H1 (cell line): ENCODE measurements around the gene NRSN2. TPM values are rescaled to one million over a fixed set of nuclear protein-coding genes. Genes with fewer than 3 reads are reported as not detected.

Source experiments
- BACH1 ChIP-seq: IDR thresholded peaks from 2 replicates; pipeline ENCODE4 v1.6.1; 2012; ENCODE audit warnings: low read length, improper control_type of control experiment
- CEBPB ChIP-seq: IDR thresholded peaks from 2 replicates; pipeline ENCODE4 v1.6.1; 2012; ENCODE audit warnings: low read depth, low read length
- CHD1 ChIP-seq: IDR thresholded peaks from 2 replicates; pipeline ENCODE4 v1.6.1; 2012; ENCODE audit warnings: low read depth, low read length, improper control_type of control experiment
- NRF1 ChIP-seq: IDR thresholded peaks from 2 replicates; pipeline ENCODE4 v1.6.1; 2011; ENCODE audit warnings: mild to moderate bottlenecking, low read depth, low read length, improper control_type of control experiment
- POLR2A ChIP-seq, 2 experiments: IDR thresholded peaks; 1 replicate in 1 of 2; 2 replicates in 1 of 2; pipeline ENCODE4 v1.6.1; 2011; ENCODE audit warnings: low read depth in 2 of 2, low read length in 2 of 2, mild to moderate bottlenecking in 2 of 2; ENCODE audit errors: control extremely low read depth in 1 of 2
- SAP30 ChIP-seq: fragments of 300-600 bp; sonication (generic); IDR thresholded peaks from 2 replicates; pipeline ENCODE4 v1.7.1; 2012; ENCODE audit warnings: low read length, moderate library complexity, mild to moderate bottlenecking, inconsistent platforms; ENCODE audit not compliant: insufficient read depth, insufficient replicate concordance
- TBP ChIP-seq: IDR thresholded peaks from 2 replicates; pipeline ENCODE4 v1.6.1; 2011; ENCODE audit warnings: low read depth, low read length, improper control_type of control experiment
- TCF12 ChIP-seq: IDR thresholded peaks from 2 replicates; pipeline ENCODE4 v1.6.1; 2011; ENCODE audit warnings: low read depth, mild to moderate bottlenecking, low read length
- YY1 ChIP-seq: IDR thresholded peaks from 2 replicates; pipeline ENCODE4 v1.6.1; 2011; ENCODE audit warnings: low read depth, mild to moderate bottlenecking, low read length
- polyA plus RNA-seq, 7 experiments: library from polyadenylated mRNA; depleted of rRNA in 3 of 7; stranded (reverse) in 5 of 7; unstranded in 2 of 7; fragments of >200 nt in 5 of 7; fragments of 200-250 nt in 2 of 7; gene quantifications; 1 replicate in 5 of 7; 2 replicates in 1 of 7; 4 replicates in 1 of 7; pipeline versions ENCODE4 v1.2.1 to v1.2.3, GENCODE V29; 2011 to 2013; ENCODE audit warnings: missing spikeins in 2 of 7, mixed read lengths in 2 of 7
- total RNA-seq: library from RNA; stranded (reverse); fragmentation: NEBNext Ultra II Directional; extraction: Animal tissue kit (Norgen Biotek cat#: 25700); gene quantifications from 2 replicates; pipeline ENCODE4 v1.2.1, GENCODE V29; 2021
- TF ChIP-seq, protein P1 (sequence below): IDR thresholded peaks from 2 replicates; pipeline ENCODE4 v1.6.1; 2011; ENCODE audit warnings: low read length, improper control_type of control experiment

NRSN2 gene
- total and polyA plus RNA-seq, 2 of the 8 experiments (the other 6 are each of a cell fraction or from before 2014, with no cell fraction given): 19.4 to 33.3 TPM

DNA sequence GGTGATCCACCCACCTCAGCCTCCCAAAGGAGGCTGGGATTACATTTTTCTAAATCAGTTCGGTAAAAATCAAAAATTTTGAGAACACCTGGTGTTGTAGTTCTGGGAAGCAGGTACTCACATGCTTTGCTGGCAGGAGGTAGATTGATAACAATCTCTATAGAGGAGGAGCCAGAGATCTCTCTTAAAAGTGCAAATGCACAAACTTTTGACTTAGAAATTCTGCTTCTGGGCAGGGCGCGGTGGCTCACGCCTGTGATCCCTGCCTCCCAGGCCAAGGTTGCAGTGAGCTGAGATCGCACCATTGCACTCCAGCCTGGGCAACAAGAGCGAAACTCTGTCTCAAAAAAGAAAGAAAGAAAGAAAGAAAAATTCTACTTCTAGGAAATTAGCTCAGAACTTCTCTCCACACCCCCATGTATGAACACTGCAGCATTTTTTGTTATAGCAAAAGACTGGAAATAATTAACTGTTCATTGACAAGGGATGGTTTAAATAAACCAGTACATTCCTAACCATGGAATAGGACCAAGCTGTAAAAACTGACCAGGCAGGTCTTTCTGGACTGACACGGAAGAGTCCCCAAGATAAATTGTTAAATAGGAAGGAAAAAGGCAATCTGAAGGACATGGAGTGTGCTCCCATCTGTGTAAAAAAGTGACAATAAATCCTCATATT lies 19.3 kb downstream of the NRSN2 start (continued):
- TF ChIP-seq, protein P1, sequence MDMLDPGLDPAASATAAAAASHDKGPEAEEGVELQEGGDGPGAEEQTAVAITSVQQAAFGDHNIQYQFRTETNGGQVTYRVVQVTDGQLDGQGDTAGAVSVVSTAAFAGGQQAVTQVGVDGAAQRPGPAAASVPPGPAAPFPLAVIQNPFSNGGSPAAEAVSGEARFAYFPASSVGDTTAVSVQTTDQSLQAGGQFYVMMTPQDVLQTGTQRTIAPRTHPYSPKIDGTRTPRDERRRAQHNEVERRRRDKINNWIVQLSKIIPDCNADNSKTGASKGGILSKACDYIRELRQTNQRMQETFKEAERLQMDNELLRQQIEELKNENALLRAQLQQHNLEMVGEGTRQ: no peak
- TF ChIP-seq SAP30 (no peak), NRF1 (no peak), TBP (no peak), TCF12 (no peak), POLR2A (IDR thresholded peaks at IDR 0.05; ENCODE audit: control extremely low read depth in 1 of 2, low read depth in 2 of 2, low read length in 2 of 2) (no peak), BACH1 (no peak), YY1 (no peak), CHD1 (no peak), CEBPB (no peak)
- TF ChIP-seq, all 59 proteins: peak for 0
